Gastrocnemius medialis (tissue), 4 donors: ENCODE measurements around the gene OLFML2B. TPM values are rescaled to one million over a fixed set of nuclear protein-coding genes. Genes with fewer than 3 reads are reported as not detected.

ENCODE experiments used
- ATAC-seq, 2 donors: fragments of 150-250 bp; one replicate each; pipeline ENCODE4 v1.9.1; 2016
- DNase-seq, 2 donors: peaks; one replicate each; pipeline ENCODE4 v3.0.0-alpha.2; 2019
- H3K27ac ChIP-seq, 4 donors: fragments of 200-600 bp; sonication (generic); 1 replicate in 1 of 4; 2 replicates in 3 of 4; pipeline ENCODE4 v1.5.1; 2016 to 2018; ENCODE audit warnings: mild to moderate bottlenecking in 2 of 4, moderate library complexity in 1 of 4
- H3K27me3 ChIP-seq, 3 donors: fragments of 200-600 bp; sonication (generic) in 2 of 3; 1 replicate in 1 of 3; 2 replicates in 2 of 3; pipeline versions ENCODE4 v1.5.1 to v1.6.0; 2016 to 2019; ENCODE audit warnings: mild to moderate bottlenecking in 1 of 3, moderate library complexity in 1 of 3
- H3K36me3 ChIP-seq, 2 donors: fragments of 200-600 bp; sonication (generic) in 1 of 2; one replicate each; pipeline ENCODE4 v1.5.1; 2017 to 2018
- H3K4me1 ChIP-seq, 2 donors: fragments of 200-600 bp; sonication (generic) in 1 of 2; one replicate each; pipeline ENCODE4 v1.5.1; 2016 to 2017; ENCODE audit warnings: mild to moderate bottlenecking in 2 of 2
- H3K4me3 ChIP-seq, 4 donors: fragments of 200-600 bp; sonication (generic) in 3 of 4; 1 replicate in 1 of 4; 2 replicates in 3 of 4; pipeline ENCODE4 v1.5.1; 2016 to 2019; ENCODE audit warnings: mild to moderate bottlenecking in 2 of 4
- H3K9me3 ChIP-seq, 3 donors: fragments of 200-600 bp; sonication (generic) in 2 of 3; 1 replicate in 1 of 3; 2 replicates in 2 of 3; pipeline ENCODE4 v1.5.1; 2016 to 2019
- POLR2A ChIP-seq, 2 donors: fragments of 450-650 bp; IDR thresholded peaks; one replicate each; pipeline ENCODE4 v1.6.1; 2017; ENCODE audit warnings: antibody characterized with exemption in 2 of 2, mild to moderate bottlenecking in 2 of 2, moderate library complexity in 2 of 2
- in situ Hi-C, 4 donors: fragments of 200-750 bp; cut with MboI; loops; one replicate each; pipeline versions ENCODE4 v1.15.0 to v1.8.0; 2017; ENCODE audit warnings: low sequenced_read_pairs in 4 of 4
- intact Hi-C: fragments of 100-400 bp; cut with DNase I; formaldehyde crosslinking; loops from one replicate; pipeline ENCODE4 v1.15.1; 2023; ENCODE audit warnings: low total_unique reads
- total RNA-seq, 4 donors: library from RNA; depleted of rRNA; stranded (reverse); fragments of >200 nt; gene quantifications; one replicate each; pipeline versions ENCODE4 v1.1.0 to v1.2.3, GENCODE V29; 2016
- TF ChIP-seq, protein P1 (sequence below), 5 experiments: fragments of 450-650 bp in 3 of 5; fragments of 200-600 bp in 2 of 5; sonication (generic) in 2 of 5; IDR thresholded peaks in 4 of 5; conservative IDR thresholded peaks in 1 of 5; 1 replicate in 4 of 5; 2 replicates in 1 of 5; pipeline ENCODE4 v1.5.1; 2016 to 2019; ENCODE audit warnings: antibody characterized with exemption in 5 of 5, mild to moderate bottlenecking in 3 of 5, moderate library complexity in 3 of 5

OLFML2B gene
- total RNA-seq, 4 donors from 2014 or later: 0.68 to 6.6 (median 2.7) TPM

DNA sequence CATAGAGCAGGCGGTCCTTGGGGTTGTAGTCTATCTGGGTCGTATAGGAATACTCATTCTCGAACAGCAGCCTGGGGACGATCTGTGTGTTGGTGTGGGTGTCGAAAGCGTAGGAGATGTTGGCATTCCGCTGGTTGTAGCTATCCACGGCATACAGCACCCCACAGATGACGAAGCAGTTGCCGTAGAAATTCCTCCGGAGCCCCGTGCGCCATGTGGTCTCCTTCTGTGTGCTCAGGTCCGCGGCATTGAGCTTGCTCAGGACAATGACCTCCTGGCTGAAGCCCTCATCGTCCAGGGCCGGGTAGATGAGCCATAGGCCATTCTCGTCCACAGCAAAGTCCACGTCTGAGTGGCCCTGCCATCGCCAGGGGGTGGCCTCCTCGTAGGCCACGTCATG is 39.9 kb downstream of the OLFML2B start:
- no peak overlapping the region for H3K4me3 ChIP-seq
- no peaks in the 10 kb centered on the region for H3K9me3 ChIP-seq
- TF ChIP-seq POLR2A (IDR thresholded peaks at IDR 0.05): no peak
- TF ChIP-seq, protein P1, sequence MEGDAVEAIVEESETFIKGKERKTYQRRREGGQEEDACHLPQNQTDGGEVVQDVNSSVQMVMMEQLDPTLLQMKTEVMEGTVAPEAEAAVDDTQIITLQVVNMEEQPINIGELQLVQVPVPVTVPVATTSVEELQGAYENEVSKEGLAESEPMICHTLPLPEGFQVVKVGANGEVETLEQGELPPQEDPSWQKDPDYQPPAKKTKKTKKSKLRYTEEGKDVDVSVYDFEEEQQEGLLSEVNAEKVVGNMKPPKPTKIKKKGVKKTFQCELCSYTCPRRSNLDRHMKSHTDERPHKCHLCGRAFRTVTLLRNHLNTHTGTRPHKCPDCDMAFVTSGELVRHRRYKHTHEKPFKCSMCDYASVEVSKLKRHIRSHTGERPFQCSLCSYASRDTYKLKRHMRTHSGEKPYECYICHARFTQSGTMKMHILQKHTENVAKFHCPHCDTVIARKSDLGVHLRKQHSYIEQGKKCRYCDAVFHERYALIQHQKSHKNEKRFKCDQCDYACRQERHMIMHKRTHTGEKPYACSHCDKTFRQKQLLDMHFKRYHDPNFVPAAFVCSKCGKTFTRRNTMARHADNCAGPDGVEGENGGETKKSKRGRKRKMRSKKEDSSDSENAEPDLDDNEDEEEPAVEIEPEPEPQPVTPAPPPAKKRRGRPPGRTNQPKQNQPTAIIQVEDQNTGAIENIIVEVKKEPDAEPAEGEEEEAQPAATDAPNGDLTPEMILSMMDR (IDR thresholded peaks at IDR 0.05 in 4 of 5, conservative IDR thresholded peaks at IDR 0.05 in 1 of 5): no peak
- H3K36me3 ChIP-seq: no peaks in the 10 kb centered on the region
- H3K27me3 ChIP-seq: no peaks in the 10 kb centered on the region
- in situ Hi-C loops: no loop called here
- no peak for DNase-seq
- ATAC-seq: no peak
- intact Hi-C loops: no loop called here
- H3K27ac ChIP-seq: no peak overlapping the region
- H3K4me1 ChIP-seq: no peaks in the 10 kb centered on the region

DNA sequence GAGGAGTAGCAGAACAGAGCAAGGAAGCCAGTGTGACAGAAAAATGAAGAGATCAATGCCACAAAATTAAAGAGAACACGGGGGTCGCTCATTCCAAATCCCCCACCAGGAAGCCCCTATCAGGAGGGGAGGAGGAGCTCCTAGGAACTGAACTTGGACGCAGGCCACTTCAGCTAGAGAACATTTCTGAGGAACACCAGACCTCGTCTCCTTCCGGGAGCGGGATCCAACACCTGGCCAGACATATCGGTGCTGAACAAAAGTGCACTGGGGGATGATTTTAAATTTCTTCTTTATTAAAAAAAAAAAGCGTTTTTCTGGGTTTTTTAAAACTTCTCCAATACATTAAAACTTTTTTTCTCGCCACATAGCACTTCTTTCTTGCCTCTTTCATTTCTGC is 40.8 kb downstream of the OLFML2B start:
- H3K4me1 ChIP-seq: no peaks in the 10 kb centered on the region
- no peaks in the 10 kb centered on the region for H3K9me3 ChIP-seq
- no peaks in the 10 kb centered on the region for H3K36me3 ChIP-seq
- H3K4me3 ChIP-seq: no peak overlapping the region
- TF ChIP-seq, protein P1 (IDR thresholded peaks at IDR 0.05 in 4 of 5, conservative IDR thresholded peaks at IDR 0.05 in 1 of 5): no peak
- TF ChIP-seq POLR2A (IDR thresholded peaks at IDR 0.05): no peak
- H3K27me3 ChIP-seq: no peaks in the 10 kb centered on the region
- in situ Hi-C loops: no loop called here
- DNase-seq (no peak), ATAC-seq (no peak)
- intact Hi-C loops: no loop called here
- H3K27ac ChIP-seq: no peak overlapping the region

DNA sequence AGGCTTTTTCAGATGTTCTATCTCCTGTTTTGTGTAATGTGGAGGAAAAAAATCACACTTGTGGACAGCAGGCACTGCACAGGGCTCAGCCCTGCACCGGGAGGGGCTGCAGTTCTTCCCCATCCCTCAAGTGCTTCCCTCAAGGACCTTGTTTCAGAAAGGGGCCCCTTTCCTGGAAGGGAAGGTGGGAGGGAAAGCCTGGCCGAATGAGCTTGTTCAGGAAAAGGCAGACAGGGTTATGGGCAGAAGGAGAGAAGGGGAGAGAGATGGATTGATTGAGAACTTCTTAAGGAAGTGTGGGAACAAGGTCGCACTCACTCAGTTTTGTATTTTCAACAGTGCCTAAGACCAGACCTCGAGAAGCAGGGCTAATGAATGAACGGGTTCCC is 41.2 kb downstream of the OLFML2B start:
- intact Hi-C loops: no loop called here

DNA sequence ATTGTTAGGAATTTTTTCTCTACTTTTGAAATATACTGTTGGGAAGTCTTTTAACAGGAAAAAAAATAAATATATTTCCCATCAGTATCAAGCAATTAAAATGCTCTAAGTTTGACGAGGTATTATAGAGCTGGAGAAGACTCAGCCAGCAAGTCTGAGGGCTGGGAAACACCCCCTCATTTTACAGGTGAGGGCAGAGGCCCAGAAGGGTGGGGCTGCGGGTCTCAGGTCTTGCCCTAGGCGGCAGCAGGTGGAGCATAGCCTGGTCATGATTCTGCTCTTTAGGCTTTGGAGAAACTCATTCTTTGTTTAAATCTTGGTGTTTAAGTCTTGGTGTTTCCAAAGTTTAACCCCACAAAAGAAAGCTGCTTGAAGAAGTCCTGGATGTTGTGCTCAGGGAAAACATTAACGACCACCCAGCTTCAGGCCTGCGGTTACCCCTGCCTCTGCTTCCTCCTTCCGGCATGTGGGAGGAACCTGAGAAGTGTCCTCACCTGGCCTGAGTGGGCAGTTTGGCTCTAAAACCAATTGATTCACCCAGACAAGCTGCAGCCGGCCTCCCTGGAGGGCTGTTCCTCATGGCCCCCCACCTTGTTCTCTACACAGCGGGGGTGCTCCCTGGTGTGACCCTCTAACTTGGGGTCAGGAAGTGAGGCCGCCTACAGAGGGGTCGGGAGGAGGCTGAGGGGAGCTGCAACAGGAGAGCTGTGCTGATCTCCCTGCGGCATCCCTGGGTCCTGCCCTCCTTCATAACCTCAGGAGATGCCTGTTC is 41.7 kb downstream of the OLFML2B start:
- Histone ChIP-seq H3K4me1 (no peaks in the 10 kb centered on the region), H3K27me3 (no peaks in the 10 kb centered on the region), H3K36me3 (no peaks in the 10 kb centered on the region), H3K4me3 (no peak overlapping the region), H3K27ac (no peak overlapping the region), H3K9me3 (no peaks in the 10 kb centered on the region)
- ATAC-seq (no peak), DNase-seq (no peak)
- TF ChIP-seq, protein P1 (IDR thresholded peaks at IDR 0.05 in 4 of 5, conservative IDR thresholded peaks at IDR 0.05 in 1 of 5): no peak
- no peak for TF ChIP-seq POLR2A (IDR thresholded peaks at IDR 0.05)
- in situ Hi-C loops: no loop called here
- intact Hi-C loops: no loop called here

More for the DNA sequence above, 41.2 kb downstream of the OLFML2B start:
- no peaks in the 10 kb centered on the region for H3K9me3 ChIP-seq
- H3K27me3 ChIP-seq: no peaks in the 10 kb centered on the region
- no peak overlapping the region for H3K4me3 ChIP-seq
- H3K36me3 ChIP-seq: no peaks in the 10 kb centered on the region
- no peak for DNase-seq
- no peaks in the 10 kb centered on the region for H3K4me1 ChIP-seq
- in situ Hi-C loops: no loop called here
- ATAC-seq: no peak
- TF ChIP-seq, protein P1 (IDR thresholded peaks at IDR 0.05 in 4 of 5, conservative IDR thresholded peaks at IDR 0.05 in 1 of 5): no peak
- no peak for TF ChIP-seq POLR2A (IDR thresholded peaks at IDR 0.05)
- no peak overlapping the region for H3K27ac ChIP-seq

DNA sequence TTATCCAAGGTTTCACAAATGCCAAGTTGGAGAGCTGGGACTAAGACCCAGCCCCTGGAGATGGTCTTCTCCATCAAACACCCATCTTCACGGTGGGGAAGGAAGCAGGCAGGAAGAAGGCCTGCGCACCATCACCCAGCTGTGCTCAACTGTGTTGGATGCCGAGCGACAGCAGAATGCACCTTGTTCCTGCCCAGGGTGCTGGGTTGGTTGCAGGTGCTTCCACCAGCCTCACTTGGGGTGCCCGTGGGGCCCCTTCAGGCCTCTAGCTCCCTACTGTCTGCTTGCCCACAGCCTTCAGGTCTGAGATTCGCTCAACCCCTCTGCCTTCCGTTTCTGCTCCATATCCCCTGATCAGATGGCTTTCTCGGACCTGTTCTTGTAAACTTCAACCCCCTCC is 42.5 kb downstream of the OLFML2B start:
- no peak overlapping the region for H3K4me3 ChIP-seq
- DNase-seq (no peak), ATAC-seq (no peak)
- no peaks in the 10 kb centered on the region for H3K27me3 ChIP-seq
- H3K4me1 ChIP-seq: no peaks in the 10 kb centered on the region
- intact Hi-C loops (no loop called here), in situ Hi-C loops (no loop called here)
- H3K27ac ChIP-seq: no peak overlapping the region
- H3K9me3 ChIP-seq: no peaks in the 10 kb centered on the region
- H3K36me3 ChIP-seq: no peaks in the 10 kb centered on the region
- TF ChIP-seq, protein P1 (IDR thresholded peaks at IDR 0.05 in 4 of 5, conservative IDR thresholded peaks at IDR 0.05 in 1 of 5): no peak
- no peak for TF ChIP-seq POLR2A (IDR thresholded peaks at IDR 0.05)
